Upper lobe of right lung (tissue), 1 donor: Measurements from ENCODE around the gene WBP1L. TPM values are rescaled to one million over a fixed set of nuclear protein-coding genes. Genes with fewer than 3 reads are reported as not detected.
A peak's percentile ranks its signal among the peaks of the same experiment; 100 is the strongest.
"Not testable (repeated sequence)": the region's sequence is repeated elsewhere in the genome, so short reads cannot be mapped to it uniquely, and the experiment has no call there.

ENCODE experiments used
- ATAC-seq: fragments of 200-7000 bp; cut with Tn5 transposase; one replicate; pipeline ENCODE4 v1.9.1; 2020; ENCODE audit warnings: mild to moderate bottlenecking, moderate library complexity
- DNase-seq: peaks from one replicate; pipeline ENCODE4 v3.0.0-alpha.2; 2020
- H3K27ac ChIP-seq: fragments of 200-600 bp; one replicate; pipeline ENCODE4 v1.8.0; 2022
- H3K27me3 ChIP-seq: fragments of 200-600 bp; one replicate; pipeline ENCODE4 v1.8.0; 2022; ENCODE audit warnings: mild to moderate bottlenecking
- H3K36me3 ChIP-seq: fragments of 200-600 bp; one replicate; pipeline ENCODE4 v1.8.0; 2022
- H3K4me1 ChIP-seq: fragments of 200-600 bp; one replicate; pipeline ENCODE4 v1.8.0; 2022
- H3K4me3 ChIP-seq: fragments of 200-600 bp; one replicate; pipeline ENCODE4 v1.8.0; 2022; ENCODE audit warnings: mild to moderate bottlenecking
- H3K9me3 ChIP-seq: fragments of 200-600 bp; one replicate; pipeline ENCODE4 v1.8.0; 2022
- CTCF ChIP-seq: fragments of 200-600 bp; IDR thresholded peaks from one replicate; pipeline ENCODE4 v1.8.0; 2022; ENCODE audit warnings: antibody characterized with exemption
- intact Hi-C: fragments of 100-400 bp; cut with DNase I; formaldehyde crosslinking; loops from one replicate; pipeline ENCODE4 v1.11.0; 2022
- total RNA-seq: library from RNA; stranded (reverse); fragmentation: NEBNext Ultra II Directional; extraction: Animal tissue kit (Norgen Biotek cat#: 25700); gene quantifications from one replicate; pipeline ENCODE4 v1.2.1, GENCODE V29; 2021
- donor health status: DM: no; HTN: yes; CAD: no; lungs with severe emphysema.

The WBP1L gene
- total RNA-seq, 1 donor from 2014 or later, result 49.0 TPM

DNA sequence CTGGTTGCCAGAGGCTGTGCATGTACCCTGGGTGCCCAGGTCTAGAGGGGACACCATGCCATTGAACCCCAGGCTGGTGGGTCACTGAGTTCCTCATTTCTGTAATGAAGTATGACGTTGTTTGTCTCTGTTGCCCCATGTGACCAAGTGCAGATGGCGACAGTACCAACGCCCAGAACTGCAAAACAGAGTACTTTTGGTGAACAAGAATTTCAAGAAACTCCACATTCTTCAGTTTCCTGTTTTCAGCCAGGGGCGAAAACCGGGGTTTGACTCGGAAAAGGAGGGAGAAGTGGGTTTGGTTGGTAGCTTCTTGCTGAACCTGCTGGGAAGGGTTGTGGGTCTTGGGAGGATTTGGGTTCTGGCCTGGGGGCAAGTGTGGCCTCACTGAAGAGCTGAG lies 75.3 kb downstream of the WBP1L start:
- intact Hi-C loops, result no loop called here
- no peak for DNase-seq
- Histone ChIP-seq H3K27me3 (no peaks in the 10 kb centered on the region), H3K9me3 (no peaks in the 10 kb centered on the region), H3K4me3 (no peak overlapping the region), H3K4me1 (peaks cover 40% of the 10 kb centered on the region), H3K36me3 (peaks cover 11% of the 10 kb centered on the region), H3K27ac (peak overlapping the region; percentile 30)
- ATAC-seq, result peak; percentile 49
- TF ChIP-seq CTCF, result no peak

DNA sequence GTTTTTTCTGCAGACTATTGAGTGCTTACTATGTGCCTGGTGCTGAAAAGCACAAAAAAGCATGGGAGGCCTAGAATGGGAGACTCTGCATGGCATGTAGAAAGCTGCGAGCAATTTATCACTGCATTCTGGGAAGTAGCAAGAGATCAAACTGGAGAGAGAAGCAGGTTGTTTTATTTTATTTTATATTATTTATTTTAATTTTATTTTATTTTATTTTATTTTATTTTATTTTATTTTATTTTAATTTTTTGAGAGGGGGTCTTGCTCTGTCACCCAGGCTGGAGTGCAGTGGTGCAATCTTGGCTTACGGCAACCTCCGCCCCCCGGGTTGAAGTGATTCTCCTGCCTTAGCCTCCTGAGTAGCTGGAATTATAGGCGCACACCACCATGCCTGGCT lies 76.3 kb downstream of the WBP1L start:
- intact Hi-C loops, H3K4me3 ChIP-seq, H3K36me3 ChIP-seq, DNase-seq, H3K27ac ChIP-seq, H3K27me3 ChIP-seq, ATAC-seq, H3K9me3 ChIP-seq: not testable (repeated sequence)
- peaks cover 30% of the 10 kb centered on the region for H3K4me1 ChIP-seq

DNA sequence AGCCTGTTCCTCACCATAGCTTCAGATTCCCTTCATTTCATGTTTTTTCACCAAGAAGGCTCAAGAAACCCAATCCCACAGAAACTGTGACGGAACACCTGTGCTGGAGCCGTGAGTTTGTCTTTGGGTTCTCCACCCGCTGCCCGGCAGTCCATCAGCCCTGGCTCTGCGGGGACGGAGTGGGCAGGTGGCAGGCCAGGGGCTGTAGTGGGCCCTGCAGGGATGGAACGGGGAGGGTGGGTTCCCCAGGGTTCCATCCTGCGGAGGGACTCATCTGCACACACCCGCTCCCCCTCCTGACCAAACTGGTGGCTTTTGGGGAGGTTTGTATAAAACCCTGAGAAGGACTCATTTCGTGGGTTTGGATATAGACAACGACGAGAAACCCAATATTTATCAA lies 78.5 kb downstream of the WBP1L start:
- Histone ChIP-seq H3K27ac (no peak overlapping the region), H3K9me3 (no peaks in the 10 kb centered on the region), H3K27me3 (no peaks in the 10 kb centered on the region), H3K4me3 (no peak overlapping the region), H3K4me1 (peaks cover 11% of the 10 kb centered on the region), H3K36me3 (no peaks in the 10 kb centered on the region)
- DNase-seq (no peak), ATAC-seq (no peak)
- intact Hi-C loops, result no loop called here
- no peak for TF ChIP-seq CTCF

DNA sequence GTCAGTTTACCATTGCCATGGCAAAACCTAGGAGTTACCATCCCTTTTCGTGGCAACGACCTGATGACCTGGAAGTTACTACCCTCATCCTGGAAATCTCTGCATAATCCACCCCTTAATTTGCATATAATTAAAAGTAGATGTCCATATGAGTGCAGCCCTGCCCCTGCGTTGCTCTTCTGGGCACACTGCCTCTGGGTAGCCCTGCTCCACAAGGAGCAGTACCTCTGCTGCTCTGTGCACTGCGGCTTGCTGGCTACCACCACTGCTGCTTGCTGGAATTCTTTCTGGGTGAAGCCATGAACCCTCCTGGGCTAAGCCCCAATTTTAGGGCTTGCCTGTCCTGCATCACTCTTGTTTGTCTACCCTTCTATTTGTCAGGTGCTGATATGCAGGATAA lies 80.9 kb downstream of the WBP1L start:
- Histone ChIP-seq H3K27me3 (no peaks in the 10 kb centered on the region), H3K4me1 (no peaks in the 10 kb centered on the region), H3K36me3 (no peaks in the 10 kb centered on the region), H3K27ac (no peak overlapping the region), H3K4me3 (no peak overlapping the region), H3K9me3 (no peaks in the 10 kb centered on the region)
- ATAC-seq (no peak), DNase-seq (no peak)
- intact Hi-C loops, result no loop called here
- no peak for TF ChIP-seq CTCF

DNA sequence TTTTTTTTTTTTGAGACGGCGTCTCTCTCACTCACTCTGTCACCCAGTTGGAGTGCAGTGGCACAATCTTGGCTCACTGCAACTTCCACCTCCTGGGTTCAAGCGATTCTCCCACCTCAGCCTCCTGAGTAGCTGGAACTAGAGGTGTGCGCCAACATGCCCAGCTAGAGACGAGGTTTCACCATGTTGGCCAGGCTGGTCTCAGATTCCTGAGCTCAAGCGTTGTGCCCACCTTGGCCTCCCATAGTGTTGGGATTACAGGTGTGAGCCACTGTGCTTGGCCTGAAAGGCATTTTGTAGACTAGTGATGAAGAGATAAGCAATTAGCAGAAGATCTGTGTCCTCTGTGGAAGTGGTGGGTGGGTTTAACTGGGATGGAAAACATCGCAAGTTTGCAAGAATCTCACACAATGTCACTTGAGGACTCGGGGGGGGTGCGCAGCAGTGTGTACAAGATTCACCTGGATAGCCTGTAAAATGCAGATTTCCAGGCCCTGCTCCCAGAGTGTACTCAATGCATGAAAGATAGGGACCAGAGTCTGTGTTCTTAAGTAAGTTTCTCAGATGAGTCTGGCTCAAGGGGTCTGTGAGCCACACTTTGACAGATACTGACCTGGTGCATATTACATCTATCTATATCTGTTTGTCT lies 82.5 kb downstream of the WBP1L start:
- Histone ChIP-seq H3K27me3 (no peaks in the 10 kb centered on the region), H3K4me1 (no peaks in the 10 kb centered on the region), H3K4me3 (no peak overlapping the region), H3K36me3 (no peaks in the 10 kb centered on the region), H3K9me3 (no peaks in the 10 kb centered on the region), H3K27ac (no peak overlapping the region)
- ATAC-seq (no peak), DNase-seq (no peak)
- TF ChIP-seq CTCF, result no peak
- intact Hi-C loops, result no loop called here

DNA sequence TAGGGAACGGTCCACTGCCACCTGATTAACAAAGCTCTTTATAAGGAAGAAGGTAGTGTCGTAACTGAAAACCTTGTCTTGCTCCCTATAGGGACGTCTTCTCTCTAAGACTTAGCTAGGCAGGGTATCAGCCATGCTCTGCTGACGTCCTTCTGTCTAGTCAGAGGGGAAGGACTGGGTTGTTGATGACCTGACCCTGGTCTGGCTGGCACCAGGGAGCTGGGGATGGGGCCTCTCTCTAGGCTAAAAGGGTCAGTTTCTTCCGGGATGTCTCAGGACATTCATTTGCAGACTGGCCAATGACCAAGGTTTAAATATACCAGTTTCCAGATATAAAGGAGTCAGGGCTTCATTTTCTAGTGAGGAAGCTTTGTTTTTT lies 83.8 kb downstream of the WBP1L start:
- H3K27me3 ChIP-seq, result no peaks in the 10 kb centered on the region
- no peak overlapping the region for H3K4me3 ChIP-seq
- H3K4me1 ChIP-seq, result no peaks in the 10 kb centered on the region
- DNase-seq (no peak), ATAC-seq (no peak)
- TF ChIP-seq CTCF, result no peak
- no peaks in the 10 kb centered on the region for H3K9me3 ChIP-seq
- intact Hi-C loops, result no loop called here
- H3K36me3 ChIP-seq, result no peaks in the 10 kb centered on the region
- H3K27ac ChIP-seq, result no peak overlapping the region
